ENCODE data around the gene HADHA.

HADHA gene

DNA sequence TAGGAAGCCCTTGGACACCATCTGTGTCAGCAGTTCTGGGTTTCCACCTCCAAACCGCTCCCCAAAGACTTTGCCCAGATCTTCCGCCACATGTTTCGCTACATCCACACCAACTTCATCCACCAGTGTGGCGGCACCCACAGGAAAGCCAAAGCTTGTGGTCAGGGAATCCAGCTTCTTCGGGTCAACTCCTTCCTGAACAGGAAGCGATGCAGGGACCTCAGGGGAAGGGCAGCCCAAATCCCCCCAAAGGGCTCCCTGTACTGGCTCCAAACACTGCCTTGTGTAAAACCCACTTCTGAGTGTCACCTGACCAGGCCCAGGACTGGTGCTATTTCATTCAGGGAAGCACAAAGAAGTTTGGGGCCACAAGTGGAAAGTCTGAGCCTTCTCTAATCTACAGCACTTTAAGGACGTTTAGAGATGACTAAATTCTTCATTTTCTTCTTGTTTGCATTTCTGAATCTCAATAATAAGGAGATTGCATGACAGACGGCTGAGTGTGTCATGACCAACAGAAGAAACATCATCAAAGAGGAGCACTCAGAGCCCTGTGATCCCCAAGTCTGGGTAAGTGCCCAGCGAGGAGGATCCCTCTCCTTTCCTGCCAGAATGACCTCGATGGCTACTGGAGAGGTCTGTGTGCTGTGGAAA lies 50.7 kb downstream of the HADHA start:
- H3K4me2 ChIP-seq (ENCODE audit: low read depth, low read length, poor library complexity, severe bottlenecking), result no peak overlapping the region
- H3K4me3 ChIP-seq (ENCODE audit: insufficient read depth, low read length, poor library complexity, severe bottlenecking), result no peak overlapping the region
- no peak overlapping the region for H3K9ac ChIP-seq (ENCODE audit: low read length)
- peaks cover 19% of the 10 kb centered on the region for H3K36me3 ChIP-seq (ENCODE audit: low read length)
- TF ChIP-seq EZH2phosphoT487 (conservative IDR thresholded peaks at IDR 0.05; ENCODE audit: low read length), result no peak
- TF ChIP-seq, protein P1, sequence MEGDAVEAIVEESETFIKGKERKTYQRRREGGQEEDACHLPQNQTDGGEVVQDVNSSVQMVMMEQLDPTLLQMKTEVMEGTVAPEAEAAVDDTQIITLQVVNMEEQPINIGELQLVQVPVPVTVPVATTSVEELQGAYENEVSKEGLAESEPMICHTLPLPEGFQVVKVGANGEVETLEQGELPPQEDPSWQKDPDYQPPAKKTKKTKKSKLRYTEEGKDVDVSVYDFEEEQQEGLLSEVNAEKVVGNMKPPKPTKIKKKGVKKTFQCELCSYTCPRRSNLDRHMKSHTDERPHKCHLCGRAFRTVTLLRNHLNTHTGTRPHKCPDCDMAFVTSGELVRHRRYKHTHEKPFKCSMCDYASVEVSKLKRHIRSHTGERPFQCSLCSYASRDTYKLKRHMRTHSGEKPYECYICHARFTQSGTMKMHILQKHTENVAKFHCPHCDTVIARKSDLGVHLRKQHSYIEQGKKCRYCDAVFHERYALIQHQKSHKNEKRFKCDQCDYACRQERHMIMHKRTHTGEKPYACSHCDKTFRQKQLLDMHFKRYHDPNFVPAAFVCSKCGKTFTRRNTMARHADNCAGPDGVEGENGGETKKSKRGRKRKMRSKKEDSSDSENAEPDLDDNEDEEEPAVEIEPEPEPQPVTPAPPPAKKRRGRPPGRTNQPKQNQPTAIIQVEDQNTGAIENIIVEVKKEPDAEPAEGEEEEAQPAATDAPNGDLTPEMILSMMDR (IDR thresholded peaks at IDR 0.05; ENCODE audit: insufficient read depth, low read length, poor library complexity, severe bottlenecking), result no peak
- no peak overlapping the region for H2AFZ ChIP-seq (ENCODE audit: low read depth, low read length, severe bottlenecking)
- H3K9me2 ChIP-seq (replicated peaks; ENCODE audit: insufficient read depth, low read length), result no peaks in the 10 kb centered on the region
- 0 out of 2 replicates have a peak, but pooled peaks cover 3% of the 10 kb centered on the region for H3F3A ChIP-seq (ENCODE audit: insufficient read depth)
- no peaks in the 10 kb centered on the region for H3K27me3 ChIP-seq (ENCODE audit: low read length)
- H3K27ac ChIP-seq (ENCODE audit: low read depth, low read length), result no peak overlapping the region
- 0 out of 2 replicates have a peak, but pooled peaks cover 5% of the 10 kb centered on the region for H3K9me3 ChIP-seq (ENCODE audit: insufficient read depth, low read length)
- no peaks in the 10 kb centered on the region for H4K20me1 ChIP-seq (ENCODE audit: low read depth, low read length)
- H3K79me2 ChIP-seq (ENCODE audit: insufficient read depth, low read length), result no peaks in the 10 kb centered on the region

DNA sequence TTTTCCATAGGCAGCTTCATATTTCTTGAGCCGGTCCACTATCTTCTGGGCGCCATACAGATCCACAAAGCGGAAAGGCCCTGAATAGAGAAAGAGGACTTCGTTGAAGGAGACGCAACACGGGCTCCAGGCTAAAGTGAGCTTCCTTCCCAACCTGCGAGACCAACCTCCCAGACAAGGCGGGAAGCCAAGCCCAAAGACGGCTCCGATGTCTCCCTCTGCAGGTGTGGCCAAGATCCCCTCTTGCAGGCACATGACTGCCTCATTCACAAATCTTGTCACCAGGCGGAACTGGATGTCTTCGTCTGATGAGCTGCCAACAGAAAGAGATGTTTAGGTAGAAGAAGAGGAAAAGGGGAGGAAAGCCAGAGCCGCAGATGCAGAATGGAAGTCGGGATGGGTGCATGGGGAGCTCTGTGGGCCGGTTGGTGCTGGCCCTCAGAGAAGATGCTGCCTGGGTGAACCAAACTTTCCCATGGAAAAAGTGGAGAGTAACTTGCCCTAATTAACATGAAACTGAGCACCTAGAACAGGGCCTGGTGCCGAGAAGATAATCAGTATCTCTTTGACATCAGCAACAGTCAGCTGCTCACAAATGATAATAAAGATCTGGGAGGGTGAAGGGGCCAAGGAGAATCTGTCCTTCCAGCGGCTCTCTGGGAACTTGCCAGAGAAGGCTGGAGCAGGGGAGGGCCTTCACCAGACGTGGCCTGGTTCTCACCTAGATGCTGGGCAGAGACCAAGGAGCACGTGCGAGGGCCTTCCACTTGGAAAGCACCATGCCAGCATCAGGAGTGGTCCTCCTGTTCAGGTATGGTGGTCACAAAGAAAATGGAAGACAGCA lies 52.9 kb downstream of the HADHA start:
- Histone ChIP-seq H3K36me3 (ENCODE audit: low read length) (0 out of 2 replicates have a peak, but pooled peaks cover 3% of the 10 kb centered on the region), H3K4me2 (ENCODE audit: low read depth, low read length, poor library complexity, severe bottlenecking) (no peak overlapping the region), H3F3A (ENCODE audit: insufficient read depth) (0 out of 2 replicates have a peak, but pooled peaks cover 3% of the 10 kb centered on the region), H4K20me1 (ENCODE audit: low read depth, low read length) (no peaks in the 10 kb centered on the region), H3K9me3 (ENCODE audit: insufficient read depth, low read length) (no peaks in the 10 kb centered on the region), H3K4me3 (ENCODE audit: insufficient read depth, low read length, poor library complexity, severe bottlenecking) (no peak overlapping the region), H3K27ac (ENCODE audit: low read depth, low read length) (no peak overlapping the region), H2AFZ (ENCODE audit: low read depth, low read length, severe bottlenecking) (no peak overlapping the region), H3K79me2 (ENCODE audit: insufficient read depth, low read length) (no peaks in the 10 kb centered on the region), H3K27me3 (ENCODE audit: low read length) (no peaks in the 10 kb centered on the region), H3K9me2 (replicated peaks; ENCODE audit: insufficient read depth, low read length) (no peaks in the 10 kb centered on the region), H3K9ac (ENCODE audit: low read length) (no peak overlapping the region)
- TF ChIP-seq EZH2phosphoT487 (conservative IDR thresholded peaks at IDR 0.05; ENCODE audit: low read length), result no peak
- TF ChIP-seq, protein P1 (IDR thresholded peaks at IDR 0.05; ENCODE audit: insufficient read depth, low read length, poor library complexity, severe bottlenecking), result no peak

DNA sequence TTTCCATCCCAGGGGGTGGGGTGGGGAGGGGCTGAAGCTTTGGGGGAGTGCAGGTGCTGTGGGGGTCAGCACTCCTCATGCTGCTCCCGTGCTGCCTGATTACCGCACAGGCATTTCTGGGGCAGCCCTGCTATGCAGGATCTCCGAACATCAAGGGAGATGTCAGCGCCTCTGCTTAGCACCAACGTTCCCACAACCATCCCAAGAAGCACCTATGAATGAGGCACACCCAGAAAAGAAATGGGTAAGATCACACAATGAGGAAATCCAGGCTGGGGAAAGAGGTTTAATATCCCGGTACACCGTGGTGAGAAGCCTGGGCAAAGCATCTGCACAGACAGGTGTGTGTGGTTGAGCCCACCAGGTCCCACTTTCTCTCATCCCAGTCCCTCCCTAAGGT lies 54.1 kb downstream of the HADHA start:
- Histone ChIP-seq H3K27me3 (ENCODE audit: low read length) (no peaks in the 10 kb centered on the region), H3K9me2 (replicated peaks; ENCODE audit: insufficient read depth, low read length) (no peaks in the 10 kb centered on the region), H3K79me2 (ENCODE audit: insufficient read depth, low read length) (no peaks in the 10 kb centered on the region), H3K4me2 (ENCODE audit: low read depth, low read length, poor library complexity, severe bottlenecking) (no peak overlapping the region), H3K27ac (ENCODE audit: low read depth, low read length) (no peak overlapping the region), H3K9ac (ENCODE audit: low read length) (no peak overlapping the region), H3F3A (ENCODE audit: insufficient read depth) (0 out of 2 replicates have a peak, but pooled peaks cover 3% of the 10 kb centered on the region), H2AFZ (ENCODE audit: low read depth, low read length, severe bottlenecking) (no peak overlapping the region), H3K4me3 (ENCODE audit: insufficient read depth, low read length, poor library complexity, severe bottlenecking) (no peak overlapping the region), H3K9me3 (ENCODE audit: insufficient read depth, low read length) (no peaks in the 10 kb centered on the region), H3K36me3 (ENCODE audit: low read length) (0 out of 2 replicates have a peak, but pooled peaks cover 3% of the 10 kb centered on the region), H4K20me1 (ENCODE audit: low read depth, low read length) (no peaks in the 10 kb centered on the region)
- TF ChIP-seq, protein P1 (IDR thresholded peaks at IDR 0.05; ENCODE audit: insufficient read depth, low read length, poor library complexity, severe bottlenecking), result no peak
